ENCODE data around the gene ST3GAL4. TPM values are rescaled to one million over a fixed set of nuclear protein-coding genes. Genes with fewer than 3 reads are reported as not detected.

Gene ST3GAL4
- total RNA-seq, 1 experiment from 2014 or later: 13.6 TPM

- H4K91ac ChIP-seq (ENCODE audit: insufficient read length, low read depth, low read length): no peak overlapping the region
- H2BK5ac ChIP-seq (ENCODE audit: insufficient read length, low read length): no peak overlapping the region
- peak overlapping the region; percentile 30 for H3K9ac ChIP-seq (ENCODE audit: extremely low read depth, insufficient read length, low read length)
- H3T11ph ChIP-seq (ENCODE audit: low read length): no peak overlapping the region
- H3K79me1 ChIP-seq (ENCODE audit: insufficient read depth, low read depth, low read length, poor library complexity, severe bottlenecking): no peaks in the 10 kb centered on the region
- no peak overlapping the region; a peak in 1 of 7 replicates for H3K27ac Mint-ChIP-seq
- no peak overlapping the region for H2AFZ ChIP-seq (ENCODE audit: low read length)
- no CpG with 5 or more reads among the region's 46 CpGs for WGBS (ENCODE audit: extremely low coverage, insufficient read length, low lambda C conversion rate)
- H3K79me2 ChIP-seq (ENCODE audit: insufficient read depth, low read length): peaks cover 5% of the 10 kb centered on the region; the same call in 1 of the 2 replicates
- no peaks in the 10 kb centered on the region for H4K20me1 ChIP-seq (ENCODE audit: control insufficient read depth, insufficient read depth, insufficient read length)
- no peak overlapping the region for H2BK15ac ChIP-seq (ENCODE audit: low read depth, low read length)
- no peaks in the 10 kb centered on the region for H3K9me3 ChIP-seq (ENCODE audit: control insufficient read depth, low read depth, low read length)
- H3K4me1 ChIP-seq (ENCODE audit: insufficient read depth, low read length): peaks cover 6% of the 10 kb centered on the region
- H2BK120ac ChIP-seq (ENCODE audit: low read depth, low read length, poor library complexity, severe bottlenecking): no peak overlapping the region
- H3K27ac ChIP-seq (ENCODE audit: insufficient read length, low read depth, low read length): no peak overlapping the region
- TF ChIP-seq CTCF (conservative IDR thresholded peaks at IDR 0.05): no peak
- H3K23ac ChIP-seq (ENCODE audit: insufficient read length, low read depth, low read length): no peak overlapping the region
- peak overlapping the region; percentile 25 for H3K4me2 ChIP-seq (ENCODE audit: insufficient read depth, insufficient read length, low read length)
- H3K9me3 Mint-ChIP-seq: no peaks in the 10 kb centered on the region; a peak in 1 of 5 replicates
- H4K8ac ChIP-seq (replicated peaks; ENCODE audit: insufficient read length, low read depth, low read length): no peak overlapping the region
- no peaks in the 10 kb centered on the region; the same call in 1 of the 2 replicates for H3K27me3 Mint-ChIP-seq (ENCODE audit: low read depth)
- peak overlapping the region; percentile 71 to 82 for H3K4me3 Mint-ChIP-seq
- no peak overlapping the region for H2AK5ac ChIP-seq (ENCODE audit: insufficient read length, low read length)
- no peak overlapping the region for H3K4ac ChIP-seq (ENCODE audit: low read depth, low read length)
- peaks cover 34 to 55% of the 10 kb centered on the region in 2 experiments for H3K4me1 Mint-ChIP-seq
- no peak overlapping the region for H2BK20ac ChIP-seq (ENCODE audit: low read depth, low read length, poor library complexity, severe bottlenecking)
- H4K5ac ChIP-seq (ENCODE audit: insufficient read length, low read depth, low read length): no peak overlapping the region
- no peak overlapping the region for H3K56ac ChIP-seq (ENCODE audit: insufficient read length, low read depth, low read length)
- H3K23me2 ChIP-seq (ENCODE audit: insufficient read length, low read depth, low read length, poor library complexity, severe bottlenecking): peaks cover 5% of the 10 kb centered on the region
- H3K27me3 ChIP-seq (ENCODE audit: insufficient read depth, low read length): no peaks in the 10 kb centered on the region
- H3K18ac ChIP-seq (ENCODE audit: insufficient read length, low read depth, low read length): no peak overlapping the region
- H3K14ac ChIP-seq (ENCODE audit: insufficient read depth, low read length): peak overlapping the region; percentile 46
- DNase-seq: no peak
- no peaks in the 10 kb centered on the region; a peak in 1 of 7 replicates for H3K36me3 Mint-ChIP-seq (ENCODE audit: insufficient read depth in 1 of 3, low read depth in 3 of 3)
- H2BK12ac ChIP-seq (ENCODE audit: insufficient read length, low read depth, low read length): no peak overlapping the region
These were observed 726 bp downstream of the ST3GAL4 start for GRCh38 chr11:126355926-126356897.

Data from H9 (cell line).